Measurements from ENCODE around the gene SORL1-AS1.

Gene SORL1-AS1

DNA sequence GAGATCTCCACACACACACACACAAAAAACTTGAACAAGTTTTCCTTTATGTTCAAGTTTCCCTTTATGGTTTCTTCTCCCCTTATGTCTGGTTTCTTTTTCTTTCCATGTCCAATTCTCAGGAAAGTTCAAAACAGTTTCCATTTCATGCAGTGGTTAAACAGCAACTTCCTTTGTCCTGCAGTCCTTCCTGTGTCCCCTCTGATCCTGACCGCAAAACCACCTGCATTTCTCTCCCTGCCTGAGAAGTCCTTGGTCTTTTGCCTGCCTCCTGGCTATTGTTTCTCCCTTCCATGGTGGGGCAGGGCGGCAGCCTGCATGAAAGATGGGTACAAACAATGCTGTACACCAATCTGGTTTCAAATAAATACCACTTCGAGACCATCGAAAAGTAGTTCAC is 58.9 kb downstream of the SORL1-AS1 start:
- H3K9ac ChIP-seq (ENCODE audit: low read length): no peak overlapping the region
- H3K36me3 ChIP-seq (ENCODE audit: control insufficient read depth in 1 of 2, insufficient read depth in 2 of 2, low read depth in 1 of 2, low read length in 2 of 2): no peaks in the 10 kb centered on the region
- DNase-seq: no peak
- H2AFZ ChIP-seq (ENCODE audit: low read depth, low read length): no peak overlapping the region
- H3K4me3 ChIP-seq (ENCODE audit: insufficient read depth in 1 of 2, low read depth in 1 of 2, low read length in 2 of 2): no peak overlapping the region
- H3K27ac ChIP-seq (ENCODE audit: low read length, poor library complexity, severe bottlenecking): no peak overlapping the region
- no peak overlapping the region for H2BK15ac ChIP-seq (ENCODE audit: low read depth, poor library complexity, severe bottlenecking)
- H3K79me1 ChIP-seq (replicated peaks; ENCODE audit: low read length, poor library complexity, severe bottlenecking): no peaks in the 10 kb centered on the region
- H3K23ac ChIP-seq (ENCODE audit: low read length in 2 of 2): no peak overlapping the region
- no peak overlapping the region for H2BK12ac ChIP-seq (ENCODE audit: low read length in 2 of 2)
- H3K4me1 ChIP-seq (ENCODE audit: control insufficient read depth, insufficient read depth, low read depth, low read length): no peaks in the 10 kb centered on the region
- no peak overlapping the region for H3K18ac ChIP-seq (ENCODE audit: low read depth in 1 of 2, low read length in 2 of 2)
- no peak overlapping the region for H4K91ac ChIP-seq (ENCODE audit: low read length)
- H2BK120ac ChIP-seq (ENCODE audit: low read depth, low read length): no peak overlapping the region
- H2BK5ac ChIP-seq (ENCODE audit: low read depth, low read length, poor library complexity, severe bottlenecking): no peak overlapping the region
- H3K4ac ChIP-seq (ENCODE audit: low read depth in 1 of 2, low read length in 2 of 2): no peak overlapping the region
- H4K8ac ChIP-seq (ENCODE audit: low read length): no peak overlapping the region
- no peak overlapping the region for H3K14ac ChIP-seq (ENCODE audit: low read length in 2 of 2)
- H2AK5ac ChIP-seq (ENCODE audit: low read length, severe bottlenecking): no peak overlapping the region
- peaks cover 1% of the 10 kb centered on the region for H3K9me3 ChIP-seq (ENCODE audit: control insufficient read depth, low read length)
- no peak overlapping the region for H3K4me2 ChIP-seq (ENCODE audit: low read length, poor library complexity, severe bottlenecking)
- peaks cover 0 to 43% of the 10 kb centered on the region in 2 experiments for H3K27me3 ChIP-seq (ENCODE audit: control insufficient read depth in 1 of 2, insufficient read depth in 1 of 2, low read length in 2 of 2)
- 87% methylated on average over 4 of the region's 4 CpGs for WGBS

DNA sequence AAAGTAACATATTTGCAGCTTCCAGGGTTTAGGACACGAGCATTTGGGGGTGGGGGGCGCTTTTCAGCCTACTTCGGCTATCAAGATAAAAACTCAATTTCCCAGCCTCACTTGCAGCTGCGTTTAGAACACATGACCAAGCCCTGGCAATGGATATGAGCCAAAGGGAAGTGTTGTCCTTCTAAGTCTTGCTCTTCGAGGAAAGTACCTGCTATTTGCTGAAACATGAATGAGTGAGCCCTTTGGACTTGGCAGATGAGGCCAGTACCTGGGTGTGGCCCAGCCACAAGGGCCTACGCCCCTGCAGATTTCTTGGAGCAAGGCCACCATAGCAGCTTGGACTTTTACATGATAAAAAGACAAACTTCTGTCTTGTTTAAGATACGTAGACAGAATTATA is 60.9 kb downstream of the SORL1-AS1 start:
- Histone ChIP-seq H3K27ac (ENCODE audit: low read length, poor library complexity, severe bottlenecking) (no peak overlapping the region), H4K91ac (ENCODE audit: low read length) (no peak overlapping the region), H2BK15ac (ENCODE audit: low read depth, poor library complexity, severe bottlenecking) (no peak overlapping the region), H3K9me3 (ENCODE audit: control insufficient read depth, low read length) (no peaks in the 10 kb centered on the region), H3K14ac (ENCODE audit: low read length in 2 of 2) (no peak overlapping the region), H2BK5ac (ENCODE audit: low read depth, low read length, poor library complexity, severe bottlenecking) (no peak overlapping the region), H2BK120ac (ENCODE audit: low read depth, low read length) (no peak overlapping the region), H3K27me3 (ENCODE audit: control insufficient read depth in 1 of 2, insufficient read depth in 1 of 2, low read length in 2 of 2) (peaks cover 0 to 44% of the 10 kb centered on the region in 2 experiments), H3K9ac (ENCODE audit: low read length) (no peak overlapping the region), H3K36me3 (ENCODE audit: control insufficient read depth in 1 of 2, insufficient read depth in 2 of 2, low read depth in 1 of 2, low read length in 2 of 2) (no peaks in the 10 kb centered on the region), H3K4me3 (ENCODE audit: insufficient read depth in 1 of 2, low read depth in 1 of 2, low read length in 2 of 2) (no peak overlapping the region), H3K23ac (ENCODE audit: low read length in 2 of 2) (no peak overlapping the region), H2BK12ac (ENCODE audit: low read length in 2 of 2) (no peak overlapping the region), H3K4ac (ENCODE audit: low read depth in 1 of 2, low read length in 2 of 2) (no peak overlapping the region), H3K79me1 (replicated peaks; ENCODE audit: low read length, poor library complexity, severe bottlenecking) (no peaks in the 10 kb centered on the region), H3K18ac (ENCODE audit: low read depth in 1 of 2, low read length in 2 of 2) (no peak overlapping the region), H2AK5ac (ENCODE audit: low read length, severe bottlenecking) (no peak overlapping the region), H4K8ac (ENCODE audit: low read length) (no peak overlapping the region), H3K4me1 (ENCODE audit: control insufficient read depth, insufficient read depth, low read depth, low read length) (no peaks in the 10 kb centered on the region), H2AFZ (ENCODE audit: low read depth, low read length) (no peak overlapping the region), H3K4me2 (ENCODE audit: low read length, poor library complexity, severe bottlenecking) (no peak overlapping the region)
- 79% methylated on average over 5 of the region's 7 CpGs for WGBS
- DNase-seq: no peak

- Histone ChIP-seq H2BK5ac (ENCODE audit: low read depth, low read length, poor library complexity, severe bottlenecking) (no peak overlapping the region), H3K27me3 (ENCODE audit: control insufficient read depth in 1 of 2, insufficient read depth in 1 of 2, low read length in 2 of 2) (peaks cover 0 to 39% of the 10 kb centered on the region in 2 experiments), H3K4me1 (ENCODE audit: control insufficient read depth, insufficient read depth, low read depth, low read length) (no peaks in the 10 kb centered on the region), H3K27ac (ENCODE audit: low read length, poor library complexity, severe bottlenecking) (no peak overlapping the region), H3K9ac (ENCODE audit: low read length) (no peak overlapping the region), H3K4me3 (ENCODE audit: insufficient read depth in 1 of 2, low read depth in 1 of 2, low read length in 2 of 2) (no peak overlapping the region), H3K14ac (ENCODE audit: low read length in 2 of 2) (no peak overlapping the region), H3K4ac (ENCODE audit: low read depth in 1 of 2, low read length in 2 of 2) (no peak overlapping the region), H3K36me3 (ENCODE audit: control insufficient read depth in 1 of 2, insufficient read depth in 2 of 2, low read depth in 1 of 2, low read length in 2 of 2) (no peaks in the 10 kb centered on the region), H2AK5ac (ENCODE audit: low read length, severe bottlenecking) (no peak overlapping the region), H2BK120ac (ENCODE audit: low read depth, low read length) (no peak overlapping the region), H3K9me3 (ENCODE audit: control insufficient read depth, low read length) (no peaks in the 10 kb centered on the region), H2AFZ (ENCODE audit: low read depth, low read length) (no peak overlapping the region), H3K18ac (ENCODE audit: low read depth in 1 of 2, low read length in 2 of 2) (no peak overlapping the region), H3K79me1 (replicated peaks; ENCODE audit: low read length, poor library complexity, severe bottlenecking) (no peaks in the 10 kb centered on the region), H4K8ac (ENCODE audit: low read length) (no peak overlapping the region), H2BK12ac (ENCODE audit: low read length in 2 of 2) (no peak overlapping the region), H4K91ac (ENCODE audit: low read length) (no peak overlapping the region), H2BK15ac (ENCODE audit: low read depth, poor library complexity, severe bottlenecking) (no peak overlapping the region), H3K4me2 (ENCODE audit: low read length, poor library complexity, severe bottlenecking) (no peak overlapping the region), H3K23ac (ENCODE audit: low read length in 2 of 2) (no peak overlapping the region)
- no peak for DNase-seq
- WGBS: 62% methylated on average over 8 of the region's 8 CpGs
Measured at GRCh38 chr11:121389651-121390050, 63.1 kb downstream of the SORL1-AS1 start.
